ENCODE measurements around the gene RNF2. TPM values are rescaled to one million over a fixed set of nuclear protein-coding genes. Genes with fewer than 3 reads are reported as not detected.

RNF2 gene
- polyA plus RNA-seq, 3 donors, result 15.5 to 25.2 (median 19.3) TPM

GRCh38 chr1:185091480-185091879 lies 46.1 kb downstream of the RNF2 start:
- Mint-ChIP-seq H3K36me3 (peaks cover 56 to 72% of the 10 kb centered on the region in 2 donors), H3K27me3 (ENCODE audit: low read depth in 3 of 3) (no peaks in the 10 kb centered on the region), H3K4me1 (peaks cover 5% of the 10 kb centered on the region), H3K27ac (no peak overlapping the region), H3K9me3 (peaks cover 0 to 8% (median 4%) of the 10 kb centered on the region in 7 donors), H3K4me3 (no peak overlapping the region)
- 100% methylated on average over 1 of the region's 5 CpGs for WGBS (ENCODE audit: insufficient coverage)
- intact Hi-C loops (cut with micrococcal nuclease), result no loop called here
- TF ChIP-seq CTCF (IDR thresholded peaks at IDR 0.05), result no peak
- Histone ChIP-seq H3K9ac (ENCODE audit: insufficient read depth, low read length, poor library complexity, severe bottlenecking) (no peak overlapping the region), H3K36me3 (replicated peaks in 1 of 2; ENCODE audit: control insufficient read depth in 1 of 2, insufficient read depth in 2 of 2, low read length in 2 of 2) (peaks cover 42 to 86% of the 10 kb centered on the region in 2 donors), H3K9me3 (replicated peaks in 1 of 2; ENCODE audit: control insufficient read depth in 1 of 2, insufficient read depth in 1 of 2, low read length in 2 of 2) (no peaks in the 10 kb centered on the region), H3K4me1 (ENCODE audit: control insufficient read depth in 1 of 2, insufficient read depth in 2 of 2, low read length in 2 of 2) (no peaks in the 10 kb centered on the region), H3K27me3 (ENCODE audit: control insufficient read depth in 2 of 2, insufficient read depth in 2 of 2, low read length in 2 of 2) (no peaks in the 10 kb centered on the region), H3K4me2 (replicated peaks; ENCODE audit: extremely low read depth, low read length, poor library complexity, severe bottlenecking) (no peak overlapping the region), H3K79me2 (ENCODE audit: insufficient read depth, low read length) (peaks cover 3% of the 10 kb centered on the region), H2AFZ (ENCODE audit: insufficient read depth, low read depth, low read length, poor library complexity, severe bottlenecking) (no peak overlapping the region), H3K4me3 (replicated peaks in 1 of 3; ENCODE audit: low read depth in 2 of 3, low read length in 3 of 3) (no peak overlapping the region), H4K20me1 (ENCODE audit: insufficient read depth, low read length) (peaks cover 32% of the 10 kb centered on the region), H3K27ac (ENCODE audit: low read depth in 1 of 2, low read length in 2 of 2) (no peak overlapping the region)
- DNase-seq, result no peak

- Histone ChIP-seq H3K4me1 (ENCODE audit: control insufficient read depth in 1 of 2, insufficient read depth in 2 of 2, low read length in 2 of 2) (no peaks in the 10 kb centered on the region), H3K4me3 (replicated peaks in 1 of 3; ENCODE audit: low read depth in 2 of 3, low read length in 3 of 3) (no peak overlapping the region), H4K20me1 (ENCODE audit: insufficient read depth, low read length) (peaks cover 14% of the 10 kb centered on the region), H3K27ac (ENCODE audit: low read depth in 1 of 2, low read length in 2 of 2) (no peak overlapping the region), H3K4me2 (replicated peaks; ENCODE audit: extremely low read depth, low read length, poor library complexity, severe bottlenecking) (no peak overlapping the region), H3K9ac (ENCODE audit: insufficient read depth, low read length, poor library complexity, severe bottlenecking) (no peak overlapping the region), H3K9me3 (replicated peaks in 1 of 2; ENCODE audit: control insufficient read depth in 1 of 2, insufficient read depth in 1 of 2, low read length in 2 of 2) (no peaks in the 10 kb centered on the region), H3K27me3 (ENCODE audit: control insufficient read depth in 2 of 2, insufficient read depth in 2 of 2, low read length in 2 of 2) (no peaks in the 10 kb centered on the region), H3K36me3 (replicated peaks in 1 of 2; ENCODE audit: control insufficient read depth in 1 of 2, insufficient read depth in 2 of 2, low read length in 2 of 2) (peaks cover 51 to 89% of the 10 kb centered on the region in 2 donors), H3K79me2 (ENCODE audit: insufficient read depth, low read length) (no peaks in the 10 kb centered on the region), H2AFZ (ENCODE audit: insufficient read depth, low read depth, low read length, poor library complexity, severe bottlenecking) (no peak overlapping the region)
- intact Hi-C loops (cut with micrococcal nuclease), result no loop called here
- H3K4me1 Mint-ChIP-seq, result no peaks in the 10 kb centered on the region
- DNase-seq, result no peak
- H3K9me3 Mint-ChIP-seq, result no peaks in the 10 kb centered on the region
- TF ChIP-seq CTCF (IDR thresholded peaks at IDR 0.05), result no peak
- H3K36me3 Mint-ChIP-seq, result peaks cover 59 to 75% of the 10 kb centered on the region in 2 donors
- H3K27ac Mint-ChIP-seq, result no peak overlapping the region
- WGBS (ENCODE audit: insufficient coverage), result no CpG with 5 or more reads among the region's 2 CpGs
- H3K27me3 Mint-ChIP-seq (ENCODE audit: low read depth in 3 of 3), result no peaks in the 10 kb centered on the region
- no peak overlapping the region for H3K4me3 Mint-ChIP-seq
Observed at GRCh38 chr1:185094761-185095160, 49.4 kb downstream of the RNF2 start.
